Motor neuron (in vitro differentiated cells): ENCODE results near the gene TRPC1. TPM values are rescaled to one million over a fixed set of nuclear protein-coding genes. Genes with fewer than 3 reads are reported as not detected.
"Not testable (repeated sequence)": the region's sequence is repeated elsewhere in the genome, so short reads cannot be mapped to it uniquely, and the experiment has no call there.

Source experiments
- ATAC-seq, 8 experiments: fragments of 200-7000 bp; cut with Tn5 transposase; replicated peaks in 6 of 8; 2 replicates each; pipeline ENCODE4 v1.8.0; 2021; ENCODE audit warnings: mild to moderate bottlenecking in 8 of 8, moderate library complexity in 8 of 8
- H3K27ac ChIP-seq, 2 donors: fragments of 250-450 bp; sonication (Bioruptor Pico); 2 replicates each; pipeline ENCODE4 v1.9.0; 2021; ENCODE audit warnings: antibody characterized with exemption in 2 of 2, mild to moderate bottlenecking in 2 of 2, moderate library complexity in 1 of 2
- H3K4me1 ChIP-seq, 2 donors: fragments of 250-450 bp; sonication (Bioruptor Pico); replicated peaks in 1 of 2; 2 replicates each; pipeline ENCODE4 v1.6.1; 2021; ENCODE audit warnings: antibody characterized with exemption in 2 of 2, mild to moderate bottlenecking in 2 of 2, moderate library complexity in 1 of 2
- H3K4me3 ChIP-seq, 5 donors: fragments of 250-450 bp; sonication (Bioruptor Pico); 2 replicates each; pipeline ENCODE4 v1.9.0; 2021; ENCODE audit warnings: antibody characterized with exemption in 5 of 5, mild to moderate bottlenecking in 5 of 5, moderate library complexity in 4 of 5
- WGBS, 10 experiments: fragments of 450-650 bp; shearing (Covaris generic); methylation state at CpG; one replicate each; pipeline ENCODE4 v1.0.0; 2022; 5-methylcytosine and 5-hydroxymethylcytosine counted together
- in situ Hi-C, 9 experiments: fragments of 400-800 bp; cut with MboI; loops; one replicate each; pipeline ENCODE4 v1.15.0; 2021; ENCODE audit warnings: low sequenced_read_pairs in 9 of 9, low pct_unique_long_range_greater_than_20kb in 2 of 9; ENCODE audit not compliant: unreplicated experiment in 9 of 9
- total RNA-seq, 8 experiments: library from RNA; unstranded; fragments of 300-600 nt; gene quantifications; 2 replicates each; pipeline versions ENCODE4 v1.2.3 to v1.2.4, GENCODE V29; 2022

The TRPC1 gene
- total RNA-seq, 8 experiments from 2014 or later, result 7.8 to 31.1 (median 19.6) TPM

DNA sequence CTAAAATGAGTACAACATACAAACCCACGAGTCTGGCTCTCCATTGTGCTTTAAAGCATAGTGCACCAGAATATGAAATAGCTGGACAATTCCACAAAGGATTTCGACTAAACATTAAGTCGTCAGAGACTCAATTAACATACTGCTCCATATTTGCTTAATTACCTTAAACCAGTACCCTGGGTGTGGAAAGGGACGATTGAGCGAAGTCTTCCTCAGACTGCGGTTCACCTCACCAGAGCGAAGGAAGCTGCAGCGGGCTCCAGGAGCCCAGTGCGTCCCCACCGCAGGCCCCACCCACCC lies 218 bp upstream of the TRPC1 start:
- Histone ChIP-seq H3K4me1 (peaks cover 2 to 15% of the 10 kb centered on the region in 2 donors), H3K27ac (peak overlapping the region in 1 of 2 donors; percentile 99), H3K4me3 (peak overlapping the region; percentile 89 to 98 (median 95))
- WGBS, 10 experiments, result 0 to 7% (median 0%) methylated on average over 1 to 6 of the region's 10 CpGs
- in situ Hi-C loops, result no loop called here
- peak in 5 of 8 experiments; percentile 4 to 7 (median 6) for ATAC-seq

DNA sequence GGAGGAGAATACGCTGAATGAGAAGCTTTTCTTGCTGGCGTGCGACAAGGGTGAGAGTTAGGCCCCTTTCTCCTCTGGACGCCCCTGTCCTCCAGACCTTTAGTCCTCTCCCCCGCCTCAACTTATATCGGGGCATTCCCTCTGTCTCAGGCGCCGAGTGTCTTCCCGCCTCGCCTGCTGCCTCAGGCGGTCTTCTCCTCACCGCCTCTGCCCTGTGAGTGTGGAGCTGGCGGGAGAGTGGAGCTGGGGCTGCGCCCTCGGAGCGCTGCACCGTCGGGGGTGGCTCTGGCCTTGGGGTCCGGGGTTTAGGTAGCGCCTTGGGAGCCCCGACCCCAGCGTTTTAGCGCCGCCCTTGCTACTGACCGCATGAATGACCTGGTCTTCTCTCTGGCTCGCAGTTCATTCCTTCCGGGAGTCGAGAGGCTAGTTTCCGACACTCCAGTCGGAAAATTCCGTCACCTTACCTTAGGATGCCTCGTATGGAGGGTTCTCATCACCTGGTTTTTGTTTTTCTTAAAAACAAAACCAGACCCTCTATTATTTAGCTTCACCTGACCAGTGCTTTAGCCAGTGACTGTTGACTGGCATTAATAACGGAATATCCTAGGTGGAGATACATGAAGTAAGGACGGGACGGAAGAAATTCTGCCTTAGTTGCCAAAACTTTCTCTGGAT lies 985 bp downstream of the TRPC1 start:
- peak; percentile 16 to 69 (median 37) for ATAC-seq
- peak overlapping the region; percentile 98 to 99 for H3K27ac ChIP-seq
- H3K4me3 ChIP-seq, result peak overlapping the region; percentile 89 to 98 (median 95)
- in situ Hi-C loops, result loop anchor here in 1 of 9 experiments (25.0 kb wide), 1 partner anchor 138 kb away; the partner anchor contains the start of genes ATR and PLS1
- peaks cover 2 to 15% of the 10 kb centered on the region in 2 donors for H3K4me1 ChIP-seq
- WGBS, 10 experiments, result 0 to 10% (median 1%) methylated on average over 1 to 13 of the region's 35 CpGs; no CpG with 5 or more reads in 1 of the 10 experiments

DNA sequence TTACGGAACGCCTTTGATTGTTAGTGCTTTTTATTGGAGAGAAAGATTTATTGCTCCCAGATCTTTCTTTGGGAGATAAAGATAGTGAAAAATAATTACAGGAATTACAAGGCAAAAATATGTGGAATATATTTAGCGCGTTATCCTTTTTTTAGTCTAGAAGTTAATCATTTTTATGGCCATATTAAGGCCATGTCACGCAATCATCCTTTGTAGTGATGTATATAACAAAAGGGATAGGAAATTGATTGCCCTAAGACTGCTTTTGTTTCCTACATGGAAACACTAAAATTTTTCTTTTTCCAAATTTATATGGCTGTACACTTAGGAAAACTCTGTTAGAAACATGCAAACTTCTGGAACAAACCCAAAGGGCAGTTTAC lies 1.5 kb downstream of the TRPC1 start:
- H3K4me3 ChIP-seq, result peak overlapping the region; percentile 89 to 98 (median 95)
- in situ Hi-C loops, result loop anchor here in 1 of 9 experiments (25.0 kb wide), 1 partner anchor 138 kb away; the partner anchor contains the start of genes ATR and PLS1
- no peak for ATAC-seq
- H3K4me1 ChIP-seq, result peaks cover 2 to 15% of the 10 kb centered on the region in 2 donors
- H3K27ac ChIP-seq, result peak overlapping the region in 1 of 2 donors; percentile 99
- WGBS, 10 experiments, result 7 to 62% (median 20%) methylated on average over 2 to 5 of the region's 5 CpGs

DNA sequence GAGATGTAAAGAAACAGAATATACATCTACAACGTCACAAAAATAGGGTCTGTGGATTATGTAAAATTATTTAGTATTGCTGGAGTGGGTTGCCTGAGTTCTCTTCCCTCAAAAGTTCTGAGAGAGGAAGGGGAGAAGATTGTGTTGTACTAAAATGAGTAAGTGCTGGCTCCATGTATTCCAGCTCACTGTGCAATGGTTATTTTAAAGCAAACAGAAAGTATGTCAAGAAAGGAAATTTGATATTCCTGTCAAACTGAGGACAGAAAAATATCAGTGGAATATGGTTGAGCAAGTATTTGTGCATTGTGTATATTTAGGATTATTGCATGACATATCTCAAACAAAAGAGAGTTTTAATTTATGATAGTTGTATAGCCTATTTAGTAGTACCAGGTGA lies 2.2 kb downstream of the TRPC1 start:
- no peak overlapping the region for H3K27ac ChIP-seq
- WGBS, 10 experiments, result 0 to 60% (median 15%) methylated on average over 1 of the region's 1 CpG; no CpG with 5 or more reads in 2 of the 10 experiments
- peak overlapping the region; percentile 89 to 98 (median 95) for H3K4me3 ChIP-seq
- H3K4me1 ChIP-seq, result peaks cover 2 to 15% of the 10 kb centered on the region in 2 donors
- no peak for ATAC-seq
- in situ Hi-C loops, result loop anchor here in 1 of 9 experiments (25.0 kb wide), 1 partner anchor 139 kb away; the partner anchor contains the start of genes ATR and PLS1

DNA sequence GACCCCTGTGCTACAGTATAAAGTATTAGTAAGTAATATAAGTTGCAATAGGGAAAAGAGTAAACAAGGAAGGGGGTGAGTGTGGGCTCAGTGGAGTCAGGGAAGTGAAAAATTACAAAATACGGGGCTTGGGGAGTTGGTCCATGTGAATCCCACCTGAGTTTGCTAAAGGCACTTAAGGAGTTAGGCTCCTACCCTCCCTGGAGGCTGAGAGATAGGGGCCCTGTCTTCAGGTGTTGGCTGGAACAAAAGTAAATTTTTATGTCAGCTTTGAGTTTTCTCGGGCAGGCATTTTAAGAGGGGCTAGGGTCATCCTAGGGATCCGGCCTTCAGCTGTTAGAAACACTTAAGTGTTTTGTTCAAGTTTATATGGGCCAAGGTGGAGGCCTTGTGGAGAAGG lies 8.2 kb downstream of the TRPC1 start:
- WGBS, 10 experiments, result 50 to 100% (median 94%) methylated on average over 1 to 3 of the region's 3 CpGs; no CpG with 5 or more reads in 3 of the 10 experiments
- Histone ChIP-seq H3K4me3 (no peak overlapping the region), H3K27ac (no peak overlapping the region), H3K4me1 (peaks cover 5 to 6% of the 10 kb centered on the region in 2 donors)
- ATAC-seq, result no peak
- in situ Hi-C loops, result loop anchor here in 1 of 9 experiments (25.0 kb wide), 1 partner anchor 145 kb away; the partner anchor contains the start of genes ATR and PLS1

DNA sequence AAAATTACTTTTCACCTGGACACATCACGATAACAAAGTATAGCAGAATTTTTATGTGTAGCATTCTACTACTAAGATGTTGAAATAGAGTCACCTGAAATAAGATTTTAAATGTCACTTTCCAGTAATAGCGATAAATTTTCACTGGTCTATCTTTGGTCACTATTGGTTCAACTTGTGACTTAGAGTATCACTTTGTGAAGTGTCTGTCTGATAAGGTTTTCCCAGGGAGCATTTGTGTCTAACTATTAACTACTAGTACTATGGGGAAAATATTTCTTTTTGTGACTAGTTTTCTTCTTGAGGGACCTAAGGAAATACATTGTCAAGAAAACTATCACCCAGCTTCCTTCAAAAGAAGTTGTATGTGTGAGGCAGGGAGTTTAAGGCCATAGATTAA lies 11.0 kb downstream of the TRPC1 start:
- H3K4me1 ChIP-seq, result peaks cover 3 to 4% of the 10 kb centered on the region in 2 donors
- H3K27ac ChIP-seq, result no peak overlapping the region
- ATAC-seq, result no peak
- 91 to 100% (median 100%) methylated on average over 1 to 2 of the region's 2 CpGs; no CpG with 5 or more reads in 1 of the 10 experiments for WGBS, 10 experiments
- H3K4me3 ChIP-seq, result no peak overlapping the region
- in situ Hi-C loops, result loop anchor here in 1 of 9 experiments (25.0 kb wide), 1 partner anchor 148 kb away; the partner anchor contains the start of genes ATR and PLS1

DNA sequence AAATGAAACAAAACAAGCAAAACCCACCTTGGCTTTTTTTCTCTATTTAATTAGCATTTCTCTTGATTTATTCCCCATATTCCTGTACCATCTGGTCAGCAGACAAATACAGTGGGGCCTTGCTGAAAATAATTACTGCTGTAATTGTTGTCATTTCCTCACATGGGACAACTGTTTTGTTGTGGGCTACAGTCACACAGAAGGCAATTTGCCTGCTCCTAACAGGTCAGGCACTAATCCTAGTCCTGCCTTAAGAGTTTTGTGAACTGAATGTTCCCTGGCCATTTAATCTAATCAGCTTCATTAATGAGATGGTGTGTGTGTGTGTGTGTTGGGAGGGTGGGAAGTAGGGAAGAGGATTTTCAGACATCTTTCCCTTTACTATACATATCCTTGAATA lies 11.6 kb downstream of the TRPC1 start:
- Histone ChIP-seq H3K4me1 (peaks cover 3 to 4% of the 10 kb centered on the region in 2 donors), H3K27ac (no peak overlapping the region), H3K4me3 (no peak overlapping the region)
- in situ Hi-C loops, result loop anchor here in 1 of 9 experiments (25.0 kb wide), 1 partner anchor 148 kb away; the partner anchor contains the start of genes ATR and PLS1
- peak in 5 of 8 experiments; percentile 32 to 49 (median 48) for ATAC-seq

DNA sequence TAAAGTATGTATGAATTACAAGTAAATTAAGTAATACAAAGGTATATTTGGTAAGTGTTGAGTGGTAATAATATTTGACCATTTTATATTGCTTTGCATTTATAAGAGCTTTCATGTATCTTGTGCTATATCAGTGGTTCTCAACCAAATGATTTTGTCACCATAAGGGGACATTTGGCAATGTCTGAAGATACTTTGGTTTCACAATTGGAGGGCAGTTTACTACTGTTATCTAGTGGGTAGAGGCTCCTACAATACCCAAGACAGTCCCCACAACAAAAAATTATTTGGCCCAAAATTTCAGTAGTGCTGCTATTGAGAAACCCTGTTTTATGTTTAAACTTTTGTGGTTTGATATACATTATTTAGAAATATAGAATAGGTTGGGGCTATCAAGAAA lies 14.6 kb downstream of the TRPC1 start:
- Histone ChIP-seq H3K4me1 (peaks cover 3 to 4% of the 10 kb centered on the region in 2 donors), H3K4me3 (no peak overlapping the region), H3K27ac (no peak overlapping the region)
- in situ Hi-C loops, result loop anchor here in 1 of 9 experiments (25.0 kb wide), 1 partner anchor 151 kb away; the partner anchor contains the start of genes ATR and PLS1
- ATAC-seq, result no peak

DNA sequence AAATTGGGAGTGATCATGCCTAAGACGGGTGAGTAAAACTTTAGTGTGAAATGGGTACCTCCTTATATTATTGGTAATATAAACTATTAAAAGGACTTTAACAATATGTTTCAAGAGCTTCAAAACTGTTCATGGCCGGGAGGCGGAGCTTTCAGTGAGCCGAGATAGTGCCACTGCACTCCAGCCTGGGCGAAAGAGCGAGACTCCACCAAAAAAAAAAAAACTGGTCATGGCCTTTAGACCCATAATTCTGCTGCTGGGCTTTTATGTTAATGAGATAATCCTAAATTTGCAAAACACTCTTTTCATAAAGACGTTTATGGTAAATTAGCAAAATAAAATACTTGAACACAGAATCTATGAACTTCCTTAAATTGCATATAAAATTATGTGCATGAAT lies 22.8 kb downstream of the TRPC1 start:
- WGBS, 10 experiments, result 0 to 99% (median 89%) methylated on average over 4 to 7 of the region's 7 CpGs
- H3K4me3 ChIP-seq, result no peak overlapping the region
- in situ Hi-C loops, result loop anchor here in 1 of 9 experiments (25.0 kb wide), 1 partner anchor 159 kb away; the partner anchor contains the start of genes ATR and PLS1
- peak in 1 of 8 experiments; percentile 93 for ATAC-seq
- no peaks in the 10 kb centered on the region for H3K4me1 ChIP-seq
- H3K27ac ChIP-seq, result no peak overlapping the region

DNA sequence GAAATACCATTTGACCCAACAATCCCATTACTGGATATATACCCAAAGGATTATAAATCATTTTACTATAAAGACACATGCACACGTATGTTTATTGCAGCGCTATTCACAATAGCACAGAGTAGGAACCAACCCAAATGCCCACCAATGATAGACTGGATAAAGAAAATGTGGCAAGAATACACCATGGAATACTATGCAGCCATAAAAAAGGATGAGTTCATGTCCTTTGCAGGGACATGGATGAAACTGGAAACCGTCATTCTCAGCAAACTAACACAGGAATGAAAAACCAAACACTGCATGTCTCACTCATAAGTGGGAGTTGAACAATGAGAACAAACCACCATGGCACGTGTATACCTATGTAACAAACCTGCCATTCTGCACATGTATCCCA lies 26.7 kb downstream of the TRPC1 start:
- not testable (repeated sequence) for H3K4me1 ChIP-seq, ATAC-seq
- 90 to 100% (median 100%) methylated on average over 1 to 4 of the region's 4 CpGs; no CpG with 5 or more reads in 1 of the 10 experiments for WGBS, 10 experiments

DNA sequence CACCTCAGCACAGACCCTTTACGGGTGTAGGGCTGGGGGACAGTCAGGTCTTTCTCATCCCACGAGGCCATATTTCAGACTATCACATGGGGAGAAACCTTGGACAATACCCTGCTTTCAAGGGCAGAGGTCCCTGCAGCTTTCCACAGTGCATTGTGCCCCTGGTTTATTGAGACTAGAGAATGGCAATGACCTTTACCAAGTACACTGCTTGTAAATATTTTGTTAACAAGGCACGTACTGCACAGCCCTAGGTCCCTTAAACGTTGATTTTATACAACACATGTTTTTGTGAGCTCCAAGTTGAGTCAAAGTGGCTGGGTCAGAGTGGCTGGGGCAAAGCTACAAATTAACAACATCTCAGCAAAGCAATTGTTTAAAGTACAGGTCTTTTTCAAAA lies 28.8 kb downstream of the TRPC1 start:
- H3K4me1 ChIP-seq, H3K4me3 ChIP-seq, in situ Hi-C loops, H3K27ac ChIP-seq, ATAC-seq: not testable (repeated sequence)
- WGBS, 10 experiments, result 90% methylated on average over 2 of the region's 4 CpGs; no CpG with 5 or more reads in 9 of the 10 experiments

More for the DNA sequence above, 26.7 kb downstream of the TRPC1 start:
- H3K4me3 ChIP-seq, H3K27ac ChIP-seq, in situ Hi-C loops: not testable (repeated sequence)

DNA sequence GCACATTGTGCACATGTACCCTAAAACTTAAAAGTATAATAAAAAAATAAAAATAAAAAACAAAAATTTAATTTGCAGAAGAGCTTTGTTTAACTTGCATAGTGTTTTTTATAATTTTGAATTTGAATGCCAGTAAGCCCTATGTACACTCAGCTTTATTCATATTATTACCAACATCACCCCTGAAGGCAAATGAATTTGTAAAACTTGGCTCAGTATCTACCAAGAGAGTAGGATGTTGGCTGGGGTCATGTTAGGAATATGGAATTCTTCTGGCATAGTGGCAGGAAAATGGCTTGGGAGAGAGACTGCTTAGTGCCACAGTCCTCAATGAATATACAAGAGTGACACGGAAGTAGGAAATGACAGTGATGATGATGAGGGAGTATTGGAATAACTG lies 30.7 kb downstream of the TRPC1 start:
- Histone ChIP-seq H3K27ac (no peak overlapping the region), H3K4me1 (no peaks in the 10 kb centered on the region), H3K4me3 (no peak overlapping the region)
- WGBS, 10 experiments, result 80 to 100% (median 100%) methylated on average over 1 of the region's 1 CpG; no CpG with 5 or more reads in 5 of the 10 experiments
- in situ Hi-C loops, result no loop called here
- peak in 3 of 8 experiments; percentile 29 to 100 (median 53) for ATAC-seq

DNA sequence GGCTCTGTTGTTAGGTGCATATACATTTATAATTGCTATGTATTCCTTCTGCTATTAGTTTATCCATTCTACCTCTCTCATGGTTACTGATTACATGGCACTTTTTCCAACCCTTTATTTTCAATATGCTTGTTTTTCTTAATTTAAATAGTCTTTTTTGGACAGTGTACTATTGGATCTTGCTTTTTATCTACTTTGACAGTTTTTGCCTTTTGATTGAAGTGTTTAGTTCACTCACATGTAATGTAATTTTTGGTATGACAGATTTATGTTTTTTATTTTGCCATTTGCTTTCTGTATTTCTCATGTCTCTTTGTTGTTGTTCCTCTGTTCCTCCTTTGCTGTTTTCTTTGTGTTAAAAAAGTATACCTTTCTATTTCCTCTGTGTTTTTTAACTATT lies 44.5 kb downstream of the TRPC1 start:
- in situ Hi-C loops, result no loop called here
- no peak for ATAC-seq

More for the DNA sequence above, 44.5 kb downstream of the TRPC1 start:
- H3K4me1 ChIP-seq, result no peaks in the 10 kb centered on the region
- no peak overlapping the region for H3K27ac ChIP-seq
- no peak overlapping the region for H3K4me3 ChIP-seq
